H9 (cell line): ENCODE data around the gene GRWD1. TPM values are rescaled to one million over a fixed set of nuclear protein-coding genes. Genes with fewer than 3 reads are reported as not detected.

ENCODE experiments used
- DNase-seq: peaks from one replicate; pipeline ENCODE4 v3.0.0-alpha.2; 2017
- H2AFZ ChIP-seq: one replicate; pipeline ENCODE4 v1.6.1; 2013; ENCODE audit warnings: mild to moderate bottlenecking, low read length, control low read depth, moderate library complexity
- H2AK5ac ChIP-seq: 2 replicates; pipeline ENCODE4 v1.6.1; 2013; ENCODE audit warnings: low read length, control low read depth, mixed read lengths; ENCODE audit not compliant: insufficient read length
- H2BK120ac ChIP-seq: one replicate; pipeline ENCODE4 v1.6.1; 2013; ENCODE audit warnings: low read depth, mild to moderate bottlenecking, low read length, control low read depth, inconsistent platforms; ENCODE audit not compliant: poor library complexity, severe bottlenecking
- H2BK12ac ChIP-seq: 2 replicates; pipeline ENCODE4 v1.6.1; 2013; ENCODE audit warnings: low read length, control low read depth, mixed read lengths, low read depth; ENCODE audit not compliant: insufficient read length
- H2BK15ac ChIP-seq: 2 replicates; pipeline ENCODE4 v1.6.1; 2013; ENCODE audit warnings: low read depth, low read length, control low read depth
- H2BK20ac ChIP-seq: one replicate; pipeline ENCODE4 v1.6.1; 2013; ENCODE audit warnings: low read depth, mild to moderate bottlenecking, low read length, control low read depth, inconsistent platforms; ENCODE audit not compliant: poor library complexity, severe bottlenecking
- H2BK5ac ChIP-seq: 2 replicates; pipeline ENCODE4 v1.6.1; 2013; ENCODE audit warnings: low read length, control low read depth, mixed read lengths; ENCODE audit not compliant: insufficient read length
- H3K14ac ChIP-seq: 2 replicates; pipeline ENCODE4 v1.6.1; 2013; ENCODE audit warnings: low read length, control low read depth; ENCODE audit not compliant: insufficient read depth
- H3K18ac ChIP-seq: 2 replicates; pipeline ENCODE4 v1.6.1; 2013; ENCODE audit warnings: low read depth, mild to moderate bottlenecking, mixed read lengths, low read length, control low read depth; ENCODE audit not compliant: insufficient read length
- H3K23ac ChIP-seq: 2 replicates; pipeline ENCODE4 v1.6.1; 2013; ENCODE audit warnings: low read length, control low read depth, mixed read lengths, low read depth; ENCODE audit not compliant: insufficient read length
- H3K23me2 ChIP-seq: 2 replicates; pipeline ENCODE4 v1.6.1; 2013; ENCODE audit warnings: low read depth, mild to moderate bottlenecking, mixed read lengths, low read length, control low read depth; ENCODE audit not compliant: insufficient read length, poor library complexity, severe bottlenecking
- H3K27ac ChIP-seq: 2 replicates; pipeline ENCODE4 v1.5.1; 2013; ENCODE audit warnings: low read length, control low read depth, mixed read lengths, low read depth; ENCODE audit not compliant: insufficient read length
- H3K27me3 ChIP-seq: 2 replicates; pipeline ENCODE4 v1.6.1; 2013; ENCODE audit warnings: low read length, control low read depth, inconsistent platforms; ENCODE audit not compliant: insufficient read depth
- H3K4ac ChIP-seq: 2 replicates; pipeline ENCODE4 v1.6.1; 2013; ENCODE audit warnings: low read depth, mild to moderate bottlenecking, control low read depth, inconsistent platforms, low read length, moderate library complexity
- H3K4me1 ChIP-seq: 2 replicates; pipeline ENCODE4 v1.6.1; 2013; ENCODE audit warnings: low read length, control low read depth, inconsistent platforms; ENCODE audit not compliant: insufficient read depth
- H3K4me2 ChIP-seq: 2 replicates; pipeline ENCODE4 v1.6.1; 2013; ENCODE audit warnings: low read length, control low read depth, mixed read lengths; ENCODE audit not compliant: insufficient read length, insufficient read depth
- H3K56ac ChIP-seq: 2 replicates; pipeline ENCODE4 v1.6.1; 2013; ENCODE audit warnings: low read depth, mild to moderate bottlenecking, mixed read lengths, low read length, control low read depth; ENCODE audit not compliant: insufficient read length
- H3K79me1 ChIP-seq: 2 replicates; pipeline ENCODE4 v1.6.1; 2013; ENCODE audit warnings: low read depth, mild to moderate bottlenecking, moderate library complexity, low read length, control low read depth, inconsistent platforms; ENCODE audit not compliant: insufficient read depth, poor library complexity, severe bottlenecking
- H3K79me2 ChIP-seq: 2 replicates; pipeline ENCODE4 v1.6.1; 2013; ENCODE audit warnings: low read length, control low read depth, inconsistent platforms; ENCODE audit not compliant: insufficient read depth
- H3K9ac ChIP-seq: 2 replicates; pipeline ENCODE4 v1.6.1; 2013; ENCODE audit warnings: low read length, control low read depth, mixed read lengths; ENCODE audit not compliant: insufficient read length; ENCODE audit errors: extremely low read depth
- H3K9me3 ChIP-seq: one replicate; pipeline ENCODE4 v1.6.1; 2013; ENCODE audit warnings: low read depth, low read length, inconsistent platforms; ENCODE audit not compliant: control insufficient read depth
- H3T11ph ChIP-seq: one replicate; pipeline ENCODE4 v1.6.1; 2013; ENCODE audit warnings: mild to moderate bottlenecking, low read length, control low read depth, inconsistent platforms
- H4K20me1 ChIP-seq: one replicate; pipeline ENCODE4 v1.6.1; 2013; ENCODE audit not compliant: control insufficient read depth, insufficient read length, insufficient read depth
- H4K5ac ChIP-seq: 2 replicates; pipeline ENCODE4 v1.6.1; 2013; ENCODE audit warnings: low read depth, mild to moderate bottlenecking, mixed read lengths, low read length, control low read depth; ENCODE audit not compliant: insufficient read length
- H4K8ac ChIP-seq: replicated peaks from 2 replicates; pipeline ENCODE4 v1.6.1; 2013; ENCODE audit warnings: low read length, control low read depth, mixed read lengths, low read depth; ENCODE audit not compliant: insufficient read length
- H4K91ac ChIP-seq: 2 replicates; pipeline ENCODE4 v1.6.1; 2013; ENCODE audit warnings: low read depth, mild to moderate bottlenecking, moderate library complexity, mixed read lengths, low read length, control low read depth; ENCODE audit not compliant: insufficient read length
- H3K27ac Mint-ChIP-seq, 3 experiments: 2 replicates in 2 of 3; 3 replicates in 1 of 3; pipeline ENCODE4 v1.8.0; 2020 to 2021; ENCODE audit warnings: mixed read lengths in 3 of 3, mild to moderate bottlenecking in 1 of 3, moderate library complexity in 1 of 3
- H3K27me3 Mint-ChIP-seq: 2 replicates; pipeline ENCODE4 v1.8.0; 2021; ENCODE audit warnings: low read depth, mild to moderate bottlenecking, moderate library complexity, mixed read lengths
- H3K36me3 Mint-ChIP-seq, 3 experiments: 2 replicates in 2 of 3; 3 replicates in 1 of 3; pipeline ENCODE4 v1.8.0; 2020 to 2021; ENCODE audit warnings: low read depth in 3 of 3, mixed read lengths in 3 of 3; ENCODE audit not compliant: insufficient read depth in 1 of 3
- H3K4me1 Mint-ChIP-seq, 2 experiments: 2 replicates each; pipeline ENCODE4 v1.8.0; 2020; ENCODE audit warnings: mixed read lengths in 2 of 2
- H3K4me3 Mint-ChIP-seq, 2 experiments: 2 replicates in 1 of 2; 3 replicates in 1 of 2; pipeline ENCODE4 v1.8.0; 2020 to 2021; ENCODE audit warnings: mild to moderate bottlenecking in 2 of 2, mixed read lengths in 2 of 2, moderate library complexity in 1 of 2
- H3K9me3 Mint-ChIP-seq, 2 experiments: 2 replicates in 1 of 2; 3 replicates in 1 of 2; pipeline ENCODE4 v1.8.0; 2020; ENCODE audit warnings: mild to moderate bottlenecking in 2 of 2, mixed read lengths in 2 of 2, moderate library complexity in 1 of 2
- WGBS: extraction: QIAGEN DNeasy Blood & Tissue Kit; methylation state at CpG from one replicate; pipeline ENCODE4 v1.1.7; 2013; ENCODE audit warnings: missing lambda C conversion rate, low lambda C conversion rate, mixed read lengths; ENCODE audit not compliant: insufficient read length; ENCODE audit errors: extremely low coverage; 5-methylcytosine and 5-hydroxymethylcytosine counted together
- total RNA-seq: library from RNA; stranded (reverse); gene quantifications from 2 replicates; pipeline ENCODE4 v1.2.1, GENCODE V29; 2021
- TF ChIP-seq, protein P1 (sequence below): fragments of 200-600 bp; sonication (generic); conservative IDR thresholded peaks from 3 replicates; pipeline ENCODE4 v1.8.0; 2021; ENCODE audit warnings: antibody characterized with exemption, mild to moderate bottlenecking

Gene GRWD1
- total RNA-seq, 1 experiment from 2014 or later, result 92.0 TPM

DNA sequence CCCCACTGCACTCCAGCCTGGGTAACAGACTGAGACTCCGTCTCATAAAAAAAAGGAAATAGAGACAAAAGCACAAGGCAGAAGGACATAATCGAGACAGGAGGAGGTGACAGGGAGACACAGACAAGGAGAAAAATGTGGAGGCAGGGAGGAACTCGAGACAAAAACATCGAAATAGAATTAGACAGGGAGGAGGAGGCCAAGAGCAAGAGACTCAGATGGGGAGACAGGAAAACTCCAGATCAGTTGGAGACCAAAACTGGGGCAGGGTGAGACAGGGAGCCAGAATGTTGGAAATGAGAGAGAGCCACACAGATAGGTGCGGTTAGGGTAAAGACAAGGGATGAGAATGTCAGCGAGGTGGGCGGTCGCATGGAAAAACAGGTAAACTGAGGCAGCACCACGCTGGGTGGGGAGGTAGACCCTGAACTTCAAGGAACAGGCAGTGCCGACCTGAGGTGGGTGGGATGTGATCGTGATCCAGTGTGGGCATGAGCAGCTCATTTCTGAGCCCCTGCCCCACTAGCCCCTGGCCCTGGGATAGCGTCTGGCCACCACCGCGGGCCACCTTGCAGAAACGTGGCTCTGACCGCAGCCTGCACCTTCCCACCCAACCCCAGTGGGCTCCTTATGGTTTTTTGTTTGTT lies 38.6 kb downstream of the GRWD1 start:
- Histone ChIP-seq H3K27me3 (no peaks in the 10 kb centered on the region; the same call in 1 of the 2 replicates), H2BK15ac (no peak overlapping the region), H4K91ac (no peak overlapping the region), H2AFZ (no peak overlapping the region), H2BK120ac (no peak overlapping the region), H2AK5ac (no peak overlapping the region), H3K79me2 (no peaks in the 10 kb centered on the region), H3K4me1 (no peaks in the 10 kb centered on the region), H2BK12ac (no peak overlapping the region), H3K23me2 (no peaks in the 10 kb centered on the region), H3T11ph (no peak overlapping the region), H4K20me1 (no peaks in the 10 kb centered on the region), H3K9ac (no peak overlapping the region), H3K79me1 (no peaks in the 10 kb centered on the region), H3K4ac (no peak overlapping the region), H3K18ac (no peak overlapping the region), H3K9me3 (no peaks in the 10 kb centered on the region), H3K23ac (no peak overlapping the region), H2BK20ac (no peak overlapping the region), H4K8ac (no peak overlapping the region), H3K14ac (no peak overlapping the region), H3K56ac (no peak overlapping the region), H3K4me2 (no peak overlapping the region), H2BK5ac (no peak overlapping the region), H3K27ac (no peak overlapping the region), H4K5ac (no peak overlapping the region)
- H3K27me3 Mint-ChIP-seq, result peaks cover 24% of the 10 kb centered on the region
- WGBS, result no CpG with 5 or more reads among the region's 16 CpGs
- TF ChIP-seq, protein P1, sequence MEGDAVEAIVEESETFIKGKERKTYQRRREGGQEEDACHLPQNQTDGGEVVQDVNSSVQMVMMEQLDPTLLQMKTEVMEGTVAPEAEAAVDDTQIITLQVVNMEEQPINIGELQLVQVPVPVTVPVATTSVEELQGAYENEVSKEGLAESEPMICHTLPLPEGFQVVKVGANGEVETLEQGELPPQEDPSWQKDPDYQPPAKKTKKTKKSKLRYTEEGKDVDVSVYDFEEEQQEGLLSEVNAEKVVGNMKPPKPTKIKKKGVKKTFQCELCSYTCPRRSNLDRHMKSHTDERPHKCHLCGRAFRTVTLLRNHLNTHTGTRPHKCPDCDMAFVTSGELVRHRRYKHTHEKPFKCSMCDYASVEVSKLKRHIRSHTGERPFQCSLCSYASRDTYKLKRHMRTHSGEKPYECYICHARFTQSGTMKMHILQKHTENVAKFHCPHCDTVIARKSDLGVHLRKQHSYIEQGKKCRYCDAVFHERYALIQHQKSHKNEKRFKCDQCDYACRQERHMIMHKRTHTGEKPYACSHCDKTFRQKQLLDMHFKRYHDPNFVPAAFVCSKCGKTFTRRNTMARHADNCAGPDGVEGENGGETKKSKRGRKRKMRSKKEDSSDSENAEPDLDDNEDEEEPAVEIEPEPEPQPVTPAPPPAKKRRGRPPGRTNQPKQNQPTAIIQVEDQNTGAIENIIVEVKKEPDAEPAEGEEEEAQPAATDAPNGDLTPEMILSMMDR, result no peak
- H3K4me1 Mint-ChIP-seq, result peaks cover 3 to 11% of the 10 kb centered on the region in 2 experiments; a peak in 3 of 4 replicates
- no peak overlapping the region for H3K4me3 Mint-ChIP-seq
- peaks cover 9 to 56% (median 36%) of the 10 kb centered on the region in 3 experiments for H3K36me3 Mint-ChIP-seq
- no peak overlapping the region for H3K27ac Mint-ChIP-seq
- no peak for DNase-seq
- H3K9me3 Mint-ChIP-seq, result no peaks in the 10 kb centered on the region
